Measurements from ENCODE around the gene NEIL1. TPM values are rescaled to one million over a fixed set of nuclear protein-coding genes. Genes with fewer than 3 reads are reported as not detected.

NEIL1 gene
- total RNA-seq, 8 experiments from 2014 or later: 3.8 to 19.4 (median 5.2) TPM

- Histone ChIP-seq H3K4me1 (replicated peaks in 1 of 2) (no peaks in the 10 kb centered on the region), H3K4me3 (no peak overlapping the region), H3K27ac (no peak overlapping the region)
- WGBS, 10 experiments: 60 to 100% (median 95%) methylated on average over 1 to 3 of the region's 7 CpGs; no CpG with 5 or more reads in 7 of the 10 experiments
- in situ Hi-C loops (cut with MboI; ENCODE audit: low pct_unique_long_range_greater_than_20kb in 2 of 9, low sequenced_read_pairs in 9 of 9, unreplicated experiment in 9 of 9): no loop called here
- ATAC-seq (replicated peaks in 6 of 8): peak in 1 of 8 experiments; percentile 5
Observed at GRCh38 chr15:75354454-75354853, 7.6 kb downstream of the NEIL1 start.

- in situ Hi-C loops (cut with MboI; ENCODE audit: low pct_unique_long_range_greater_than_20kb in 2 of 9, low sequenced_read_pairs in 9 of 9, unreplicated experiment in 9 of 9): no loop called here
- ATAC-seq (replicated peaks in 6 of 8): no peak
- no peak overlapping the region for H3K27ac ChIP-seq
- H3K4me3 ChIP-seq: no peak overlapping the region
- no peaks in the 10 kb centered on the region for H3K4me1 ChIP-seq (replicated peaks in 1 of 2)
- no CpG with 5 or more reads among the region's 4 CpGs for WGBS, 10 experiments
Observed at GRCh38 chr15:75355369-75355768, 8.5 kb downstream of the NEIL1 start.

GRCh38 chr15:75356006-75356405 lies 9.2 kb downstream of the NEIL1 start:
- in situ Hi-C loops (cut with MboI; ENCODE audit: low pct_unique_long_range_greater_than_20kb in 2 of 9, low sequenced_read_pairs in 9 of 9, unreplicated experiment in 9 of 9): no loop called here
- Histone ChIP-seq H3K4me1 (replicated peaks in 1 of 2) (no peaks in the 10 kb centered on the region), H3K27ac (no peak overlapping the region), H3K4me3 (no peak overlapping the region)
- ATAC-seq (replicated peaks in 6 of 8): no peak
- WGBS, 10 experiments: 89% methylated on average over 7 of the region's 28 CpGs; no CpG with 5 or more reads in 9 of the 10 experiments

DNA sequence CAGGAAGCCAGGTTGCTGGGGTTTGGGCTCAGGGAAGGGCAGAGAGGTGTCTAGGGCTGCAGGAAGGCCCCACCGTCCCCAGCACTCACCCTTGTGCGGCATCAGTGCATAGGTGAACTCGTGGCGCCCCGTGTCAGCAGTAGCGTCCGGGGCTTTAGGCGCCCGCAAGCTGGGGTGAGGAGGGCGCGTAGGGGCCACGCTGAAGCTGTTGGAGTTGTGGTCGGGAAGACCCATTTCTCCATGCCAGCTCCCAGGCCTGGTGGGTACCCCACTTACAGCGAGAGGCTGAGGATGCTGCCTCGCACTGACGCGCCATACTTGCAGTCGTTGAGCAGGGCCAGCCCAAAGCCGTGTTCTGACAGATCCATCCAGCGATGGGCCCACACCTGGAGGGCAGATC lies 9.7 kb downstream of the NEIL1 start:
- ATAC-seq (replicated peaks in 6 of 8): no peak

GRCh38 chr15:75357976-75358673 lies 11.3 kb downstream of the NEIL1 start:
- no peak overlapping the region for H3K4me3 ChIP-seq
- WGBS, 10 experiments: 87 to 100% (median 100%) methylated on average over 1 to 3 of the region's 17 CpGs; no CpG with 5 or more reads in 5 of the 10 experiments

More for the DNA sequence above, 9.7 kb downstream of the NEIL1 start:
- no peaks in the 10 kb centered on the region for H3K4me1 ChIP-seq (replicated peaks in 1 of 2)
- no peak overlapping the region for H3K27ac ChIP-seq
- in situ Hi-C loops (cut with MboI; ENCODE audit: low pct_unique_long_range_greater_than_20kb in 2 of 9, low sequenced_read_pairs in 9 of 9, unreplicated experiment in 9 of 9): no loop called here
- 90 to 100% methylated on average over 1 to 4 of the region's 20 CpGs; no CpG with 5 or more reads in 8 of the 10 experiments for WGBS, 10 experiments
- H3K4me3 ChIP-seq: no peak overlapping the region

DNA sequence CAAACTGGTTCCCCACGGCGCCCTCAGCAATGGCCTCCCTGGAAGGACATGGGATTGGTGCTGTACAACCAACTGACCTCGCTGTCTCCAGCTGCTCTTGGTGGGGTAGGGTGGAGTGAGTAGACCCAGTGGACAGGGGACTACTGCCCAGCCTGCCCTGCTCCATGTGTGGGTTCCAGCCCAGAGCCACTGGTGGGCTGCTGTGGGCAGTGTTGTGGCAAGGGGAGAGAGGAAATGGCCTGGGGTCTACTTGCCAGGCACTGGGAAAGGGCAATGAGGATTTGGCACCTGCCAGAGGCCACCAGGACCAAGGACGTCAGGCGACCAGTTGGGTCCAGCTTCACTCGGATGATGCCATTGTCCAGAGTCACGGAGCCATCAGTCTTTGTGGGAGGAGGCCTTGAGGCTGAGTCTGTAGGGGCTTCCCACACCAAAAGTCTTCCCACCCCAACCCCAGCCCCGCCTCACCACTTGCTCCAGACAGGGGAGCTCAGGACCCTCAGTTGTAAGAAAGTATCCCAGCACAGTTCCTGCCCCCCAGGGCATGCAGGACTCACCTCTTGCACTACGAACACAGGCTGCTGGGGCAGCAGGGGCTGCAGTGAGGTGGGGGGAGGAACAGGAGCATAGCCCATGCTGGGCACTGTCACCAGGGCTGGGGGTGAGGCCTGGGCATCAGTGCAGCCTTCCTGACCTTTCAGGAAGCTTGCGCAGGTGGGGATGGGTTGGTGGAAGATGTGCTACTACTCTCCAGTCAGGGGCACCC lies 12.1 kb downstream of the NEIL1 start:
- ATAC-seq (replicated peaks in 6 of 8): peak in 1 of 8 experiments; percentile 5
- H3K4me1 ChIP-seq (replicated peaks in 1 of 2): no peaks in the 10 kb centered on the region
- in situ Hi-C loops (cut with MboI; ENCODE audit: low pct_unique_long_range_greater_than_20kb in 2 of 9, low sequenced_read_pairs in 9 of 9, unreplicated experiment in 9 of 9): no loop called here
- H3K4me3 ChIP-seq: no peak overlapping the region
- no peak overlapping the region for H3K27ac ChIP-seq
- 100% methylated on average over 1 to 7 of the region's 10 CpGs; no CpG with 5 or more reads in 8 of the 10 experiments for WGBS, 10 experiments

More at GRCh38 chr15:75357976-75358673, 11.3 kb downstream of the NEIL1 start:
- in situ Hi-C loops (cut with MboI; ENCODE audit: low pct_unique_long_range_greater_than_20kb in 2 of 9, low sequenced_read_pairs in 9 of 9, unreplicated experiment in 9 of 9): no loop called here
- Histone ChIP-seq H3K27ac (no peak overlapping the region), H3K4me1 (replicated peaks in 1 of 2) (no peaks in the 10 kb centered on the region)
- no peak for ATAC-seq (replicated peaks in 6 of 8)

DNA sequence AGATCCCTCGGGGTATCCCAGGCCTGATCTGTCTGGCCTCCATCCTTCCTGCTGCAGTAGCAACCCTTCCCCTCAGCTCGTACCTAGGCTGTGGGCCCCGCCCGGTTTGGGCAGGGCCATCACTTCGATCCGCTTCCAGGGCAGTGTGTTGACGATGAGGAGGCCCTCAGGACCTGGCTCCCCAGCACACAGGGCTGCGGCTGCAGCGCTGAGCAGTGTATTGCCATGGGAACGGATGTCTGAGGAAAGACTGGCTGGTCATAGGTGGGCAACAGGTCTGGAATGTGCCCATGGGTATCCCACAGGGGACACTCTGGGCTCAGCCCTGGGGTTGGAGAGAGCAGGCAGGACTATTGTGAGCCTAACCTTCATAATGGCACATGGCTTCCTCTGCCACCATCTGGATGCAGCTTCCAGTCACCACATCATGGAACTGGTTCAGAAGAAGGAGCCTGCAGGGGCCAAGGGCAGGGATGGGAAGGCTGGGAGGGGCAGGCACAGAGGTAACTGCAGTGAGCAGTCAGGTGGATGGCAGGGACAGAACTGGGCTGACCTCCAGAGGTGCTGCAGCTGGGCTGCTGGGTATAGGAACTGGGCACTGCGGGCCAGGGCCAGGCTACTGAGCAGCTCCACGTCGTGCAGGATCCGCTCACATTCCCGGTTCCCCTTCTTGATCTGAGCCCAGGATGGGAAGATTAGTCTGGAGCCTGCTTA lies 12.9 kb downstream of the NEIL1 start:
- WGBS, 10 experiments: 80 to 100% (median 93%) methylated on average over 1 to 9 of the region's 15 CpGs; no CpG with 5 or more reads in 6 of the 10 experiments
- H3K27ac ChIP-seq: no peak overlapping the region
- H3K4me3 ChIP-seq: no peak overlapping the region
- in situ Hi-C loops (cut with MboI; ENCODE audit: low pct_unique_long_range_greater_than_20kb in 2 of 9, low sequenced_read_pairs in 9 of 9, unreplicated experiment in 9 of 9): no loop called here
- no peak for ATAC-seq (replicated peaks in 6 of 8)
- H3K4me1 ChIP-seq (replicated peaks in 1 of 2): no peaks in the 10 kb centered on the region

DNA sequence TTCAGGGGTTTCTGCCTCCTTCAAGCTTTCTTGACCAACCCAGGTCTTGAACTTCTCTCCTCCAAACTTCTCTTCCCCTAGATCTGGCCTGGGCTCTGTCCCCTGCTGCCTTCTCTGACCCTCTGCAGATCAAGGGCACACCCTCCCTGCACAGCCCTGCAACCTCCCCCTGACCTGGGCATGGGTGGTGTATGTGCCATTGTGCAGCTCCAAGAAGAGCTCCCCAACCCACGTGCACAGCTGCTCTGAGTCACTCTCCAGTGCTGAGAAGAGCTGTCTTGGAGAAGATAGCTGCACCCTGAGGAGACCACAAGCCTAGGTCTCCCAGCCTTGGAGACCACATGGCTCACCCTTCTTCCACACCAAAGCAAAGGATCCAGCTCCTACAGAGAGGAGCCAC lies 13.6 kb downstream of the NEIL1 start:
- ATAC-seq (replicated peaks in 6 of 8): no peak
- in situ Hi-C loops (cut with MboI; ENCODE audit: low pct_unique_long_range_greater_than_20kb in 2 of 9, low sequenced_read_pairs in 9 of 9, unreplicated experiment in 9 of 9): no loop called here
- WGBS, 10 experiments: 17 to 80% (median 50%) methylated on average over 1 of the region's 1 CpG; no CpG with 5 or more reads in 6 of the 10 experiments
- Histone ChIP-seq H3K4me1 (replicated peaks in 1 of 2) (no peaks in the 10 kb centered on the region), H3K4me3 (no peak overlapping the region), H3K27ac (no peak overlapping the region)

DNA sequence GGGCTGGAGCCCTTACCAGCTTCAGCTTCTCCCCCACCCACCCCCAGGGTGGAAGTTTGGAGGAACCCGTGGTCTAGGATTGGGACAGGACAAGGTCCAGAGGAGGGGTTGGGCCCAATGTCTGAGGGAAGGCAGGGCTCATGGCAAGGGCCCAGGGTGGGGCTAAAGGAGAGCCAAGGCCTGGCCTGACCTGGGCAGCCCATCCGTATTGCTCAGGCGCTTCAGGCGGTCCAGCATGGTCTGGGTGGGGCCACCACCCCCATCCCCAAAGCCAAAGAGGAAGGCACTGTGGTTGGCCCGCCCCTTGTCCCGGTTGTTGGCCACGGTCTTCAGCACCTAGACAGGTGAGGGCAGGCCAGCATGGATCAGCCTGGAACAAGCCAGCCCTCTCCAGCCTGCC lies 14.0 kb downstream of the NEIL1 start:
- peak in 4 of 8 experiments; percentile 6 to 21 (median 12) for ATAC-seq (replicated peaks in 6 of 8)
- H3K27ac ChIP-seq: no peak overlapping the region
- 100% methylated on average over 1 of the region's 7 CpGs; no CpG with 5 or more reads in 9 of the 10 experiments for WGBS, 10 experiments
- in situ Hi-C loops (cut with MboI; ENCODE audit: low pct_unique_long_range_greater_than_20kb in 2 of 9, low sequenced_read_pairs in 9 of 9, unreplicated experiment in 9 of 9): no loop called here
- no peaks in the 10 kb centered on the region for H3K4me1 ChIP-seq (replicated peaks in 1 of 2)
- H3K4me3 ChIP-seq: no peak overlapping the region

- 86 to 100% (median 90%) methylated on average over 2 to 6 of the region's 10 CpGs; no CpG with 5 or more reads in 7 of the 10 experiments for WGBS, 10 experiments
- H3K27ac ChIP-seq: no peak overlapping the region
- ATAC-seq (replicated peaks in 6 of 8): peak in 1 of 8 experiments; percentile 3
- H3K4me1 ChIP-seq (replicated peaks in 1 of 2): no peaks in the 10 kb centered on the region
- H3K4me3 ChIP-seq: no peak overlapping the region
- in situ Hi-C loops (cut with MboI; ENCODE audit: low pct_unique_long_range_greater_than_20kb in 2 of 9, low sequenced_read_pairs in 9 of 9, unreplicated experiment in 9 of 9): no loop called here
Observed at GRCh38 chr15:75361361-75361988, 14.6 kb downstream of the NEIL1 start.

DNA sequence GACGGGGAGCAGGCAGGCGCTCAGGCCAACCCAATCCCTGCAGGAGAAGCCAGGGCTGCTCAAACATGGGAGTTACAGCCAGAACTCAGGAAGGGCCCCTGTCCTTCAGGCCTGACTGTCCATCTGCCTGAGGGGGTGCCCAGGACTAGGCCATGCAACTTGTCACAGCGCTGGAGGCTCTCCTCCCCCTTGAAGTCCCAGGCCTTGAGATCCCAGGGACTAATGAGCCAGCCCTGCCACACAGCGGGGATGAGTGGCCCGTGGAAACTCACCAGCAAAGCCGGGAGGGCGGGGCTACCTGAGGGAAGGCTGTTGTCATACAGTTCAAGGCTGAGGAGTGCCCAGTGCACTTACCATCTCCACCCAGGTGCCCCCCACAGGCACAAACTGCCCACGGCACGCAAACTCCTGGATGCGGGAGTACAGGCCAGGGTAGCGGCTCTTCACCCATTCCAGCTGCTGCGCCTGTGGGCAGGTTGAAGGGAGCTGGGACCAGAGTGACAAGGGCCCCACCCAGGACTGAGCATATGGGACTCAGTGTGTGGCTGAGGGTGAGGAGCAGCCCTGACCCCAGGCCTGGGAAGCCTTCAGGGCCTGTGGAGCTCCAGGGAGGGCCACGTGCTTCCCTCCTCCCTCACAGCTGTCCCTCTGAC lies 15.3 kb downstream of the NEIL1 start:
- 60 to 100% (median 100%) methylated on average over 1 to 3 of the region's 13 CpGs; no CpG with 5 or more reads in 4 of the 10 experiments for WGBS, 10 experiments
- ATAC-seq (replicated peaks in 6 of 8): peak in 5 of 8 experiments; percentile 12 to 30 (median 21)
- H3K4me3 ChIP-seq: no peak overlapping the region
- no peaks in the 10 kb centered on the region for H3K4me1 ChIP-seq (replicated peaks in 1 of 2)
- in situ Hi-C loops (cut with MboI; ENCODE audit: low pct_unique_long_range_greater_than_20kb in 2 of 9, low sequenced_read_pairs in 9 of 9, unreplicated experiment in 9 of 9): no loop called here
- H3K27ac ChIP-seq: no peak overlapping the region

- H3K4me1 ChIP-seq (replicated peaks in 1 of 2): peaks cover 0 to 4% of the 10 kb centered on the region in 2 donors
- H3K4me3 ChIP-seq: no peak overlapping the region
- no peak overlapping the region for H3K27ac ChIP-seq
- in situ Hi-C loops (cut with MboI; ENCODE audit: low pct_unique_long_range_greater_than_20kb in 2 of 9, low sequenced_read_pairs in 9 of 9, unreplicated experiment in 9 of 9): no loop called here
- WGBS, 10 experiments: 0 to 100% (median 85%) methylated on average over 1 to 3 of the region's 7 CpGs; no CpG with 5 or more reads in 3 of the 10 experiments
- ATAC-seq (replicated peaks in 6 of 8): no peak
Observed at GRCh38 chr15:75362642-75363249, 15.9 kb downstream of the NEIL1 start.
